Sigmoid colon (tissue), 4 donors: ENCODE data around the gene ELMO1.

Experiments used
- CTCF ChIP-seq, 4 experiments: fragments of 450-650 bp in 3 of 4; fragments of 200-600 bp in 1 of 4; IDR thresholded peaks; one replicate each; pipeline ENCODE4 v1.5.1; 2016 to 2019; ENCODE audit warnings: antibody characterized with exemption in 4 of 4, mild to moderate bottlenecking in 3 of 4, moderate library complexity in 2 of 4
- EP300 ChIP-seq, 4 donors: sonication (generic); formaldehyde crosslinking; IDR thresholded peaks; one replicate each; pipeline ENCODE4 v1.6.1; 2017; ENCODE audit warnings: antibody characterized with exemption in 4 of 4

GRCh38 chr7:37128327-37129034, 320.2 kb downstream of the ELMO1 start:
- TF ChIP-seq CTCF (IDR thresholded peaks at IDR 0.05) (no peak), EP300 (IDR thresholded peaks at IDR 0.05) (peak in 1 of 4 donors; percentile 43)
